K562 (cell line): ENCODE results near the gene NMNAT1.
A peak's percentile ranks its signal among the peaks of the same experiment; 100 is the strongest.

Source experiments
- ARID2 ChIP-seq: fragments of 450-650 bp; IDR thresholded peaks from 2 replicates; pipeline ENCODE4 v1.6.1; 2017; ENCODE audit warnings: antibody characterized with exemption, mild to moderate bottlenecking
- CTCF ChIP-seq, 3 experiments: IDR thresholded peaks in 2 of 3; conservative IDR thresholded peaks in 1 of 3; 2 replicates each; pipeline ENCODE4 v1.5.1; 2011 to 2012; ENCODE audit warnings: low read length in 3 of 3, mild to moderate bottlenecking in 3 of 3, control low read depth in 2 of 3, improper control_type of control experiment in 1 of 3, inconsistent platforms in 1 of 3, low read depth in 1 of 3, mixed read lengths in 1 of 3, moderate library complexity in 1 of 3; ENCODE audit not compliant: insufficient read depth in 2 of 3
- EP300 ChIP-seq: IDR thresholded peaks from 2 replicates; pipeline ENCODE4 v1.6.1; 2012; ENCODE audit warnings: low read length, improper control_type of control experiment
- EZH2 ChIP-seq: IDR thresholded peaks from 2 replicates; pipeline ENCODE4 v1.6.1; 2012; ENCODE audit warnings: low read depth, mild to moderate bottlenecking, inconsistent platforms, low read length, borderline replicate concordance
- FOXA1 ChIP-seq: fragments of 450-650 bp; IDR thresholded peaks from 2 replicates; pipeline ENCODE4 v1.6.1; 2016; ENCODE audit warnings: mild to moderate bottlenecking, borderline replicate concordance
- IRF1 ChIP-seq: sonication (generic); formaldehyde crosslinking; IDR thresholded peaks from 2 replicates; pipeline ENCODE4 v1.8.0; 2022; ENCODE audit warnings: missing genetic modification reagents, mild to moderate bottlenecking, borderline replicate concordance
- KDM2B ChIP-seq: fragments of 250-450 bp; sonication (Bioruptor Pico); IDR thresholded peaks from 2 replicates; pipeline ENCODE4 v1.8.0; 2021; ENCODE audit warnings: mild to moderate bottlenecking, moderate library complexity
- SNRNP70 ChIP-seq: fragments of 200-400 bp; formaldehyde crosslinking; optimal IDR thresholded peaks from 2 replicates; pipeline ENCODE3; 2017; ENCODE audit warnings: low read depth, low read length
- USF2 ChIP-seq: sonication (generic); formaldehyde crosslinking; IDR thresholded peaks from 2 replicates; pipeline ENCODE4 v1.5.0; 2020; ENCODE audit warnings: missing genetic modification reagents

GRCh38 chr1:9942939-9943788, at the start of gene NMNAT1, which contains the start of gene LZIC:
- TF ChIP-seq ARID2 = no peak
- TF ChIP-seq USF2 (CRISPR knock-in tag) = peak; percentile 16; the same call in 1 of the 2 replicates
- TF ChIP-seq CTCF (IDR thresholded peaks at IDR 0.05 in 2 of 3, conservative IDR thresholded peaks at IDR 0.05 in 1 of 3; ENCODE audit: insufficient read depth in 2 of 3, low read depth in 1 of 3, low read length in 3 of 3) = no peak; a peak in 1 of 6 replicates
- peak; percentile 94 for TF ChIP-seq KDM2B (CRISPR knock-in tag)
- no peak for TF ChIP-seq FOXA1
- TF ChIP-seq EZH2 = no peak
- no peak for TF ChIP-seq IRF1 (CRISPR knock-in tag)
- TF ChIP-seq EP300 = peak; percentile 48
- TF ChIP-seq SNRNP70 = no peak
